Measurements from ENCODE around the gene CCL20.
"Not testable (repeated sequence)": the region's sequence is repeated elsewhere in the genome, so short reads cannot be mapped to it uniquely, and the experiment has no call there.

Gene CCL20, protein sequence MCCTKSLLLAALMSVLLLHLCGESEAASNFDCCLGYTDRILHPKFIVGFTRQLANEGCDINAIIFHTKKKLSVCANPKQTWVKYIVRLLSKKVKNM

DNA sequence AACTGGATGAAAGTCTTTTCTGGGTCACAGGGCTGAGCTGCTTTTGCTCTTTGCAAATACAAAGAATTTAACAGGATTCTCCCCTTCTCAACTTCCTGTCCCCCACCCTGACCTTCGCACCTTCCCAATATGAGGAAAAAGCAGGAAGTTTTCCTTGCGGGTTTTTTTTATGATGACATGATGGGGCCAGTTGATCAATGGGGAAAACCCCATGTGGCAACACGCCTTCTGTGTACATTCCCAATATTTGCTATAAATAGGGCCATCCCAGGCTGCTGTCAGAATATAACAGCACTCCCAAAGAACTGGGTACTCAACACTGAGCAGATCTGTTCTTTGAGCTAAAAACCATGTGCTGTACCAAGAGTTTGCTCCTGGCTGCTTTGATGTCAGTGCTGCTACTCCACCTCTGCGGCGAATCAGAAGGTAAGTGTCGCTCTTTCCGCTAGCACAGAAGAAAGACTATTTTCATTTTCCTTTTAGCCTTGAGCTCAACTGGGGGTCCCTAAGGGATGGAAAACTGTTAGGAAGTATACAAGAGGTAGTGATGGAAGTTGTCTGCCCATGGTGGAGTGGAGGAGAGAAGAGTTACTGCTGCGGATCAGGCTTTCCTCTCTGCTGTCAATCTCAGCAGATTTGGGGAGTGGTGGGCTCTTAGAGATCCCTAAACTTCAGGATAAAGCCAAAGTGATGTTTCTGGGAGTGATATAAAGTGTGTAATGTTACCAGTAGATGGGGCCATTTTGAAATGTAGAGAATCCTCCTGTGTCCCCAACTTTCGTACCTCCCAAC lies at the start of gene CCL20:
Gene CCL20, plus strand, starts transcription at position 281 of the 792 bp plus-strand sequence. Its CDS starts 70 bp downstream, at position 351.
- no peak for DNase-seq

DNA sequence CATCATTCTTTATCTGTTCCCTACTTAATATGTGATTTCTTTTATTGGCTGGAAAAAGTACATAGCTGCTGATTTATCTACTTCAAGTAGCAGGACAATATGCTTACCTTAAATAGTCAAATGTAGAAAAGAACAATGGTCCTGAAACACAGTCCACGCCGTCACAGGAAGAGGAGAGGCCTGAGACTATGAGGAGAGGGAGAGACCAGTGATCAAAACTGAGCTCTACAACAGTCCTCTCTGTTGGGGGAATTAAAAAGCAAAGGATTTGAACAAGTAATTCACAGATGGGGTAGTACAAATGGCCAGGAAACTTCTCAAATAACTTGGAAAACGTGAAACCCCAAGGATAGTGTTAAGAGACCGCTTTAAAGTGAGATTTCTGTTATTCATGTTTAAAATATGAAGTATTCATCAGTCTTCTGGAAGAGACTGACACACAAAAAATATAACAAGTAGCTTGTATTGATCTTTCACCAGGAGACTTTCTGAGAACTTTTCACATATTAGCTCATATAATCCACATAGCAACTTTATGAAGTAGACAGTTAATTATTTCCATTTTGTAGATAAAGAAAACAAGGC lies 47.8 kb upstream of the CCL20 start:
- DNase-seq, result no peak

DNA sequence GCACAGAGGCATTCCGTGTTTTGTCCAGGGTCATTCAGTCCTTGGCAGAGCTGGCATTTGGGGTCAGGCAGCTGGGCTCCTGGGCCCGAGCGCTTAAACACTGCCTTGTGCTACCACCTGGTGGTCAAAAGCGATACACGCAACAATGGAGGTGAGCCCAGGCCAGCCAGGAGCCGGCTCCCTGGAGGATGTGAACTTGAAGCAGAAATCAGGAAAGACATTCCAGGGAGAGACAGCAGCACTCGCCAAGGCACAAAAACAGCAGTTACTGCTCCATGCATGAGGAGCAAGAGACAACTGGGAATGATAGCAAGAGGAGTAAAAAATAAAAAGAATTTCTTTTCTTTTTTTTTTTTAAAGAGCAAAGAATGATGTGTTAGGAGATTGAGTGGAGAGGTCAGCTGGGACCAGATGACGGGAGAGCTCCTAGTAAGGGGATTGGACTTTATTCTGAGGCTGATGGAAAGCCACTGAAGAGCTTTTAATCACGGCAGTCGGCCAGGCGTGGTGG lies 47.2 kb upstream of the CCL20 start:
- DNase-seq, result peak; percentile 60

DNA sequence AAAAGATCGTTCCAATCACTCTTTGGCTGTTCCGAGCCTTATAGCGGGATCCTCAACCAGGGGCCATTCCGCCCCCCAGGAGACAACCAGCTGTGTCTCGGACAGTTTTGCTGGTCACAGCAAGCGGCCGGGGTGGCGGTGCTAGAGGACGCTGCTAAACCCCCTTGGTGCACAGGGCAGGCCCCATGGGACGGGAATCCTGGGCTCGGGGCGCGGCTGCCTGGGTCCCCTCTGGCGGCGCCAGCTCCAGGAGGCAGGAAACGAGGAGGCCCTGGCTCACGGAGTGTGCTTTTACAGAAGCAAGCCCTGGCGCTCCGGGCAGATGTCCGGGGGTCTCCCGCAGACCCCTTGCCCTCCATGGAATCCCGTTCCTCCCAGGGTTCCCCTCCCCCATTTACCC lies 45.8 kb upstream of the CCL20 start:
- DNase-seq, result no peak

DNA sequence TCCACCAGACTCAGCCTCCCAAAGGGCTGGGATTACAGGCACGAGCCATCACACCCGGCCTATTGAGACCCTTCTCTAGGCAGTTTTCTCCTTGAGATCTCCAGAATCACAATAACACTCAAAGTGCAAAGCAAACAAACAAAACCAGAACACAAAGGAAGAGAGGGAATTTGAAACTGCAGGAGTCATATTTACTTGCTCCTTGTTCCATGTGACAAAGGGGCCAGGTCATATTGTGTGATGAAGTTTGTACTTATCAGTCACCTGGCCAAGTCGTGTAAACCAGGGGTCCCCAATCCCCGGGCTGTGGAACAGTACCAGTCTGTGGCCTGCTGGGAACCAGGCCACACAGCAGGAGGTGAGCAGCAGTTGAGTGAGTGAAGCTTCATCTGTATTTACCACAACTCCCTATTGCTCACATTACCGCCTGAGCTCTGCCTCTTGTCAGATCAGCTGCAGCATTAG lies 41.4 kb upstream of the CCL20 start:
- no peak for DNase-seq

DNA sequence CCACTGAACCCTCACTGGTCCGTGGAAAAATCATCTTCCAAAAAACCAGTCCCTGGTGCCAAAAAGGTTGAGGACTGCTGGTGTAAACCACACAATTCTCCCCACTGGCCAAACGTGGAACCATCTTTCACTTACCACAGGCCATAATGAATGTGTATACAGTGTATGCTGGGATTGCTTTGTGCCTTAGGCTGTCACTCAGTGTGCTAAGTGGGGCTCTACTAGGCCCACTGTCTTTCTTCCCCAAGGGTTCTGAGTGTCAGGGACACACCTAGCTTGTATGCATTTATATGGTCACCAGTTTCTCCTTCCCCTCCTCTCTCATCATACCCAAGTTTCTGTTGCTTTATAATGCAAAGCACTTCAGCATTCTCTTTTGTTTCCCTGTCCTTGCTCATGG lies 40.7 kb upstream of the CCL20 start:
- no peak for DNase-seq

DNA sequence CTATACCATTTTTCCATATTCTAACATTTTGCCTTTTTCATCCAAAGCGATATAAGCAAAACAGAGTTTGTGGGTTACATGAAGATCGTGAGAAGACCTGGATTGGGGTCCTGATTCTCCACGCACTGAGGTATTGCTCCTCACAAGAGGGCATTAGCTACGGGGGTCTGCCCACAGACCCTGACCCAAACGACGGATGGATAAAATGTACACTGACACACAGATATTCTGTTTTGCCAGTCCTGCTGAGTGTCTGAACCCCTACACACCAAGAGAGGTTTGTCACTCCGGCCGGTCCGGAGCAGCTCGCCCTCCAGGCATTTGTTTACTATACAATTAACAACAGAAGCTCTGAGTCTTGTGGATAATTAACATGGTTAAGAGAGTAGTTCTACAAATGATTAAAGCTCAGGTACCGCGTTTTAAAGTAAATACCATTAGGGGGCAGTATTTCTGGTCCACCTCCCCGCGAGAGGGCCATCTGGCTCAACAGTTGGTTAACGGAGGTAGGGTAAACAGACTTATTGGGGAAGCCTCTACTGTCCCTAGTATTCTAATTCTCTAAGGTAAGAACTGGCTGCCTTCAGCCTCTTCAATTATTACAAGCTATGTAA lies 39.5 kb upstream of the CCL20 start:
- DNase-seq, result peak; percentile 6

DNA sequence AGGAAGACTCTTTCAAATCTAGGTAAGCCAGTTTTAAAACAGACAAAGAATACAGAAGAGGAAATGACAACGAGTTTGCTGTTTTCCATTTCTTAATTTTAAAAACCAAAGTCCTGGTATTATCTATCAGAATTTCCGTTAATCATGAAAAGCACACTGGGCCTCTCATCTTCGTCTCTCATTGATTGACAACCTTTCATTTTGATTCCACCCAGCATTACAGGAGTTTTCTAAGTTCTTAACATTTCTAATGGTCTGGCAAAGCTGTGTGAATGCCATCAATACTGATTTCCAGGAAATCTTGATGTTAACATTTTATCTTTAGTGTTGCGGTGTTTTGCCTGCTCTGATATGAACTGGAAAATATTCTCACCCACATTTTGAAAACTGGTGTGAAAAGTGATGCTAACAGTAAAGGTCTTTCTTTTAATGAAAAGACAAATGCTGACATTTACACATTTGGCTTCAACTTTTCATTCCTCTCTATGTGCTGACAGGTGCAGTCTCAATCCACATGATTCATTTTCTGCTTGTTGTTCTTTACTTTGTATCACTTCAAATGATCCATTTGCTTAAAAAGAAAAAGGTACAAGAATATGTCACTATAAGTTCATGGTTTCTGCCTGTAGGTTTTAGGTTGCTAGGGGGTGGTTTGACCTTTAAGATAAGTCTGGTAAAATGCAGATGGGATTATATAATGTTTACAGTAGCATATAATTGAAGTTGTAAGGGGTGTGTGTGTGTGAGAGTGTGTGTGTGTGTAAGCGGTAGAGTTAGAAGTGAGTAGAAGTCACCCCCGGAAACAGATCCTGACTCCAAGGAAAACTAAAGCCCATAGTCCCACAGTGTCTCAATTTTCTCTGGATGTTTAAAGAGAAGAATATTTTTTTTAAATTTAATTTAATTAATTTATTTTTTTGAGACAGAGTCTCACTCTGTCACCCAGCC lies 38.5 kb upstream of the CCL20 start:
- no peak for DNase-seq

DNA sequence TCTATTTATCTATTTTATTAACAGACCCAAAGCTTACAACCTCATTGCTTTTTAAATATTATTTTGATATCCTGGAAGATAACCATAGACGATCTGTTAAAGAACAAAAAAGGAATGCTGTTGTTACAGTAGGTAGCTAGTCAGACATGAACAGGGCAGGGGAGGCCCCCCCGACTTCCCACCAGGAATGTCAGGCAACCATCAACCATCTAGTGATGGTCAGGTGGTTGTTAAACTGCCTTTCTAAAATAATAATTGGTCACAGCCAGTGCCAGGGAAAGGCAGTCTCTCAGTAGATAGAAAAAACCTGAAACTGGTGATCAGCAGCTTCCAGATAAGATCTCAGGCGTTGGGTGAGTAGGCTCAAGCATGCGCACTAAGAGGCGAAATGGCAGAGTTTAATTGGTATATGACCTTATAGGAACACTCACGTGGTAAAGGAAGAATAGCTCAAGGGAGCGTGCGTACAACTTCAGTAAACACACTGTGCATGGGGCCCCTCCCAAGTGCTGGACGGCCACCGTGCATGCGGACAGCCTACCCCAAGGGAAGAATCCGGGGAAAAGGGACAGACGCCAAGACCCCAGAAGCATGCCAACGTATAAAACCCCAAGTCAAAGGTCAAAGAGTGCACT lies 32.5 kb upstream of the CCL20 start:
- no peak for DNase-seq

DNA sequence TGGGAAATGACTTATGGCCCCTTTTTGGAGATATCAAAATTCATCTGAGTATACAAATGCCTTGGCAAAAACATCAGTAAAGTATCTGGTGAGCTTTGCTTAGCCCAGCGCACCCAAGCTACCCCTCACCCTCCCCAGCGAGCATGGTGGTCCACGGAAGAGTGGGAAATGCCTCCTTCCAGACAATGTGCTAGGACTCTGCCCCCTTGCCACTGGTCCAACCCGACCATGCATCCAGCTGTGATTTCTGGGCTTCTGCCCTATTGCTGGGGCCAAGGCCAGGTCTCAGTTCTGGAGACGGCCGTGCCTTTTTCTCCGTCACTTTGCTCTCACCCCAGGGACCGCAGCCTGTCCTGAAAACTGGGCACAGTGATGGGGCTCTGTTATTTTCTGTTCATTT lies 31.8 kb upstream of the CCL20 start:
- DNase-seq, result no peak

DNA sequence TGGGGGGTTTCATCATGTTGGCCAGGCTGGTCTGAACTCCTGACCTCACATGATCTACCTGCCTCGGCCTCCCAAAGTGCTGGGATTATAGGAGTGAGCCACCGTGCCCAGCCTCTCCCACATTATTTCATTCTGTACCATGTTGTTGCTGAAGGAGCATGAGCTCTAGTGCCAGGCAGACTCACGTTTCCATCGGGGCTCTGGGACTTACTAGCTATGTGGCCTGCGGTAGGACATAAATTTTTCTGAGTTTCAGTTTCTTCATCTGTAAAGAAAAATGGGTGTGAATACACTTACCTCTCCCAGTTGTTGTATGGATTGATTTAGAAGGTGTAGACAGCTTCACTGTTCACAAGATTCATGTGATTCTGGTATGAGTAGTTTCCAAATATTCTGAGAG lies 30.8 kb upstream of the CCL20 start:
- DNase-seq, result no peak

DNA sequence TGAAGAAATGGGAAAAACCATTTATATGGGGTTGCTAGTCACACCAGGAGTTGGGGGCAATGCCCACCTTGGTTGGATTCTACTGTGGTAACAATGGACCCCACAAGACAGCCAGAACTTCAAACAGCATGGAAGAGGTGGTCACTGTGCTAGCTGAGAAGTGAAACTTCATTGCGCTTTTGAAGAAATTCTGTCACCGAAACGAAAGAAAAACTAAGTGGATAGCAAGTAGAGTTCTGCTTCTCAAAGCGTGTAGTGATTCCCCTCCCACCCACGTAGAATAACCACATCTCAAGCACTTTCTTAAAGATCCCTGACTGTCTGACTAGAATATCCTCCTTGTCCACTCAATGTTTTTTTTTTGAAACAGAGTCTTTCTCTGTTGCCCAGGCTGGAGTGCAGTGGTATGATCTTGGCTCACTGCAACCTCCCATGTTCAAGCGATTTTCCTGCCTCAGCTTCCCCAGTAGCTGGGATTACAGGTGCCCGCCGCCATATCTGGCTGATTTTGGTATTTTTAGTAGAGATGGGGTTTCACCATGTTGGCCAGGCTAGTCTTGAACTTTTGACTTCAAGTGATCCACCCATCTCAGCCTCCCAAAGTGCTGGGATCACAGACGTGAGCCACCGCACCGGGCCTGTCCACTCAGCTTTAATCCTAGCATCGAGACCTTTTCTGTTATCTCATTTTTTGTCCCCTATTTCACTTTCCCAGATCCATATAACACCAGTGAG lies 30.1 kb upstream of the CCL20 start:
- DNase-seq, result no peak

DNA sequence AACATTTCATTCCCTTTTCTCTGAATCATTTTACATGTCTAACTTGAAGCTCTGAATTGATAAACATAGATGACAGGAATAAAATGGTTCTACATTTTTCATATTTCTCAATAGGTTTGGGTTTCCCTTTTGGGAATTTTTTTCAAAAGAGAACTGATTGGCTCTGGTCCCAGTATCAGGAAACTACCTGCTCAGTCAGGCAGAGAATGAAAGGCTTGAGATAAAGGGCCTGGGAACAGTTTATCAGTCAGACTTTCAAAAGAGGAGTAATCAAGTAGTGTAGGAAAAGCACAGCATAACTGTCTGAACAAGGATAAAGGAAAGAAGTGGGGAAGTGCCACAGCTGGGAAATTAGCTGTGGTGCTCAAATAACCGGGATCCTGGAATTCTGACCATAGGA lies 28.3 kb upstream of the CCL20 start:
- DNase-seq, result no peak

DNA sequence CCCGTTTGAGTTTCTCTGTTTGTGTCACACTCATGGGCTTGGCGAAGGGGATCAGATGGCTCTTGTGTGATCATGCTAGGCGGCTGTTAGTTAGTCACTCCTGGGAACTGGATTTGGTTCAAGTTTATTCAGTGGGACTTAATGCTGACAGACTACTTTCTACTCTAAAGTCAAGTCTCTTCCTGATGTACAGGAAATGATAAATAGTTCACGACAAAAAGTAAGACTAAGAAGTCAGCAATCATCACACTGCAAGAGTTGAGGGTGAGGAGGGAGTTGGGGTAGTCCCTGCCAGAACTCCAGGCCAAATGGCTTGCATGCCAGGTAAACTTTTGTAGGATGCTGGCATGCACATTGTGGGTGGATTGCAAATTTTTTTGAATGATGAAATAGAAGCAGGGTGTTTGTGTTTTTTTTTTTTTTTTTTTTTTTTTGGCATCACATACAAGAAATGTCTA lies 25.1 kb upstream of the CCL20 start:
- DNase-seq, result no peak

DNA sequence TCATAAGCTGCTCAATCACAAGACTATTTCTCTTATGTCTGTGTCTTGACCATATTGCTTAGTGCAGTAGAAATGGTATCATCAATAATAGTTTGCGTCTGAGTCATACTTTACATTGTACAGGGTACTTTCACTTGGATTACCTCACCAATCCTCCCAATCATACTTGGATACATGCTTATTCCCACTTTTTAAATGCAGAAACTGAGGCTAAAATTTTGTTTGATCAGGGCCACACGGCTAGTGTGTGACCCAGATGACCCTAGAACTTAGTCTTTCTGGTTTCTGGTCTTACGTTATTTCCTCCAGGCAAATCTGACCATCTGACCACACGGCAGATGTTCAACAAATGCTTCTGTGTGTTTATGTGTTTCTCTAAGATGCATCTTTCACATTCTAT lies 23.8 kb upstream of the CCL20 start:
- no peak for DNase-seq

DNA sequence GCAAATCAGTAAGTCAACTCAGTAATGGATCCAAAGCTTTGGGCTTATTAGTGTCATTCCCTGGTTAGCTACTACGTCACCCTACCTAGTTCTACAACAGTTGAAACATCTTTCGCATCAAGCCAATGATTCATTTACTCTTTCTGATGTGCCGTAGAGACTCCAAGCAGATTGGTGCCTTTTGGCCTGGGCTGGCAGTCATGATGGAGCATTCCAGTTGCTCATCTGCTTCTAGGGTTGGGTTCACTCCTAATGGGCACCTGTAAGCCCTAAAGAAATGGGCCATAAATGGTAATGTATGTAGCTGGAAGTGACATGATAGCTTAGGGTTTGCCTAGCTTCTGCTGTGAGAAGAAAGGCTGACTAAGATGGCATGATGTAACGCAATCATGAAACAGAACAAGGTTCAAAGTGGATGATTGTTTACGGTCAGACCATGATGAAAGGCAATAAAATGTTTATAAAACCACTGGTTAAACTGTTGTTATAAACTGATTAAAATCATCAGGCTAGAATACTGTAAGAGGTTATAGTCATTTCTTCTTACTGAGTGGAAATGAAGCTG lies 20.4 kb upstream of the CCL20 start:
- no peak for DNase-seq

DNA sequence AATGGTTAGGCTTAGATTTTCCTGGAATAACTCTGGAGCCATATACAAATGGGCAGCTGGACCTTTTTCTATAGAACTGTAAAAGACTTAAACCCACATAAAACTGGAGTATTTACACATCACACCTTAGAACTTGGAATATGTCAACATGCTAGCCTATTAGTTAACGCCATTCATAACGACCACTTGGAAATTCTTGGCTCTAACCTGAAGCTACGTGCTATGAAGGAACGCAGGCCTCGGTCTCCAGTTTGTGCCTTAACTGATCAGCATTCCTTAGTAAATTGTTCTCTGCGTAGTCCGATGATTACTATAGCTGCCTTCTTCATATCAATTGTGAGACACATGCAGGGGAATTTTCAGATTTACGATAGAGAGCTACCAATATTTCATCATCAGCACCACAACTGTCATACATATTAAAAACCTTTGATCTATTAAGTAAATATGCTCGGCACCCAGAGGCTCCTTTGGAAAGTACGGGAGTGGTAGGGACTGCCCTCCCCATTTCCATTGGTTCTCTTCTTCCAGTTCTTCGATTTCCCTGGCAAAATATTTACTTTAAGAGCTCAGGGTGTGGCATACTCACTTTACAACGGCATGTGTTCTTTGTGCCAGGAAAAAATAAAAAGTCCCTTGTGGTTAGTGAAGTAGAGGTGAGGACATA lies 17.5 kb upstream of the CCL20 start:
- DNase-seq, result no peak

DNA sequence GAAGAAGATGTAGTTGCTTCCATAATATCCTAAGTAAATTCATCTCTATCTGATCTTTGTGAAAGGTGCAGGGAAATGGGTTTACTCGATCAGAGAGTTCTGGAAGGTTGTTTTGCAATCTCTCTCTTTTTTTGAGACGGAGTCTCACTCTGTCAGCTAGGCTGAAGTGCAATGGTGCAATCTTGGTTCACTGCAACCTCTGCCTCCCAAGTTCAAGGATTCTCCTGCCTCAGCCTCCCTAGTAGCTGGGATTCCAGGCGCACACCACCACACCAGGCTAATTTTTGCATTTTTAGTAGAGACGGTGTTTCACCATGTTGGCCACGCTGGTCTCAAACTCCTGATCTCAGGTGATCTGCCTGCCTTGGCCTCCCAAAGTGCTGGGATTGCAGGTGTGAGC lies 16.9 kb upstream of the CCL20 start:
- DNase-seq, result not testable (repeated sequence)

DNA sequence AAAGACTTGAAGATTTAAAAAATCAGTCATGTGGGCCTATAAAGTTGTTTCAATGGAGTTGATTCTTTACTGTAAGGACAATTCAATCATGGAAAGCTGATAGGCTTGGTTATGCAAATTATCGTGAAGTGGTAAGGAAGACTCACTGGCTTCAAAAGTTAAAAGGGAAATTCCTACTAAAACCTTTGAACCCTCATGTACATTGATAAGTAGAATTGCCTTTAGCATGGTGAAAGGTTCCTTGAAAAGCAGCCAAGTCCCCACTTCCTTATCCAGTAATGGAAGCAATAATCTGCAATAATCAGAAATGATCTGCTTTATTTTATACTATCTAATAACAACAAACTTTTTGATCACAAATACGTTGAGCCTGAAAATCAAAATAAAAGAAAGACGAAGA lies 14.4 kb upstream of the CCL20 start:
- no peak for DNase-seq

DNA sequence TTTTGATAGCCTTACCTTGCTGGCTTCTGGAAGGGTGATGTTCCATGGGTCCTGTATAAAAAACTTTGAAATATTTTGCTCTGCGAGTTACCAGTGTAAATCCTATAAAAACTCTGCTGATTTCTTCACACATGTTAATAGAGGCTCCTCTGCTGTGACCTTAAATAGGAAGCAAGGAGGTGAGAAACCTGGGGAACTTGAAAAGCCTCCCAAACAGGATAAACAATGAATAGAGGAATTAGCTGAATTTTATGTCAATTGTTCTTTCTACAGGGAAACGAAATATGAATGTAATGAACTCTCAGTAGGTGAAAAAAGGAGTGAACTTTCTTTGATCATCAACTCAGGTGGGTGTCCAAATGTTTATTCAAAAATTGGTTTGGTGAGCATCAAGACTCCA lies 10.8 kb upstream of the CCL20 start:
- no peak for DNase-seq

Data from NCI-H69 (cell line).